Body of pancreas (tissue), 4 donors: ENCODE data around the gene ISG20L2.

ENCODE experiments used
- CTCF ChIP-seq, 7 experiments: fragments of 450-650 bp in 4 of 7; fragments of 200-600 bp in 3 of 7; sonication (generic) in 3 of 7; IDR thresholded peaks; one replicate each; pipeline ENCODE4 v1.5.1; 2016 to 2019; ENCODE audit warnings: antibody characterized with exemption in 7 of 7
- POLR2A ChIP-seq, 3 donors: fragments of 450-650 bp; IDR thresholded peaks; one replicate each; pipeline ENCODE4 v1.6.1; 2016; ENCODE audit warnings: antibody characterized with exemption in 3 of 3, mild to moderate bottlenecking in 2 of 3

- TF ChIP-seq CTCF (IDR thresholded peaks at IDR 0.05) (no peak), POLR2A (IDR thresholded peaks at IDR 0.05) (no peak)
Observed at GRCh38 chr1:156709757-156710489, 18.6 kb downstream of the ISG20L2 start.
